Activated T-cell treated with anti-CD3 and anti-CD28 coated beads for 4 hours (primary cell): Measurements from ENCODE around the gene FOXL3.

Experiments used
- DNase-seq: peaks from one replicate; pipeline ENCODE4 v3.0.0-alpha.2; 2020

The FOXL3 gene

DNA sequence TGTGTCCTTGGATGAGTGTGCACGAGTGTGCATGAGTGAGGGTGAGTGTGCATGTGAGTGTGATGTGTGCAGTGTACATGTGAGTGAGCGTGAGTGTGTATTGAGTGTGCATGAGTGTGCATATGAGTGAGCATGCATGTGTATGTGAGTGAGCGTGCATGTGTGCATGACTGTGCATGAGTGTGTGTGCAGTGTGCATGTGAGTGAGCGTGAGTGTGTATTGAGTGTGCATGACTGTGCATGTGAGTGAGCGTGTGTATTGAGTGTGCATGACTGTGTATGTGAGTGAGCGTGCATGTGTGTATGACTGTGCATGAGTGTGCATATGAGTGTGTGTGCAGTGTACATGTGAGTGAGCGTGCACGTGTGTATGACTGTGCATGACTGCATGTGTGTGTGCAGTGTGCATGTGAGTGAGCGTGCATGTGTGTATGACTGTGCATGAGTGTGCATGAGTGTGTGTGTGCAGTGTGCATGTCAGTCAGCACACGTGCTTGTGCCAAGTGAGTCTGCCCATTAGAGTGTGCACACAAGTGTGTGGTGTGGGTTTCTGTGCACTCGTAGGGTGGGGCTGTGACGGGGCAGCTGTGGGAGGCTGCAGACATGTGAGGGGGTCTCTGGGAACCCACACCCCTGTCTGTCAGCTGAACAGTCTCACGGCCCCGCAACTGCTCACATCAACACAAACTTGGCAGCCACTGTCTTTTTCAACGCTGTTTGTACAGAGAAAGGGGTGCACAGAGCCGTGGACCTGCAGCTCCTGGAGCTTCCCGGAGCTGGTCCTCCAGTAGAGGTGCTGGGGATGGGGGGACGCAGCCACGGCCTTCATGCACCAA, 14.8 kb downstream of the FOXL3 start:
- DNase-seq = no peak

DNA sequence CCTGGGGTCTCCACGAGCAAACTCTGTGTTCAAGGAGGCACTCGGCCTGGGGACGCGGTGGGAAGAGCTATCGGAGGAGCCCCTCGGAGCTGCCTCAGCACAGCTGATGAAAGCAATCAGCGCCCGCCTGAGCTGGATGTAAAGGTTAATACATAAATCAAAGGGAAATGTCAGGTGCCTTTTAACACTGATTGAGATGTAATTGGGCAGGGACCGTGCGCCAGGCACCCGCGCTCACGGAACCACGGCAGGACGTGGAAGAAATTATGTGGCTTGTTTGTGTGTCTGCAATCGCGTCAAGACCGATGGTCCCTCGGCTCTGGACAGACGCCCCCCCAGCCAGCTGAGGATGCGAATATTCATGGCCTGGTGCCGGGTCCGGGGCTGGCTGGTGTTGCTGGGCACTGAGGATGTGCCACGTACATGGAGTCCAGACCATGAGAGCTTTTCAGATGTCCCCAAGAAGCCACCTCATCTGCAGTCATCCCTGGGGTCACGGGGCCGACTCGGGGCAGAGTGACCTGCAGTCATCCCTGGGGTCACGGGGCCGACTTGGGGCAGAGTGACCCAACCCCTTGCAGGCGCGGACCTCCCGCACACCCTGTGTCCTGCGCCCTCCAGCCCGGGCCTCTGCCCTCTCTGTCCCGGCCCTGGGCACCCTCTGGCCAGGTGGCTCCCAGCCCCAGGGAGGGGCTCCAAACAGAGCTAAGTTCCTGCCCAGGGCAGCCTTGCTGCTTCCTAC, 15.6 kb downstream of the FOXL3 start:
- DNase-seq = no peak

- no peak for DNase-seq
Observed at GRCh38 chr7:307970-308369, 18.0 kb downstream of the FOXL3 start.

GRCh38 chr7:309586-310228, 19.7 kb downstream of the FOXL3 start:
- no peak for DNase-seq

GRCh38 chr7:311131-311680, 21.2 kb downstream of the FOXL3 start:
- DNase-seq = no peak

DNA sequence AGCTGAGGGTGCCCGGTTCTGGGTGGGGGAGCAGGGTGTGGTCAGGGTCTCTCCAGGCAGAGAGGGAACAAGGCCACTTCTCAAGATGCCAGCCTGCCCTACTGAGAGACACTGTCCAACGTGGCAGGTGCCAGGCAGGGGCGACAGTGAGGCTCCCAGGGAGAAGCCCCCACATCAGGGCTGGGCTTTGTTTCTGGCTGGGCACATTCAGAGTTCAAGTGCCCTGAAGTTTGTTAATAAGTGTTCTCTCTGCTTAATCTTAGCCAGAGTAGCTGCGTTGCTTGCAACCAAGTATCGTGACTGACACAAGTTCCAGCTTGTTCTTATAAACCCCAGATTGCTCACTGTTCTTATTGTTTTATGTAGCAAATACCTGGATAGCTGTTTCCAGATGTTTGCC, 21.8 kb downstream of the FOXL3 start:
- no peak for DNase-seq

DNA sequence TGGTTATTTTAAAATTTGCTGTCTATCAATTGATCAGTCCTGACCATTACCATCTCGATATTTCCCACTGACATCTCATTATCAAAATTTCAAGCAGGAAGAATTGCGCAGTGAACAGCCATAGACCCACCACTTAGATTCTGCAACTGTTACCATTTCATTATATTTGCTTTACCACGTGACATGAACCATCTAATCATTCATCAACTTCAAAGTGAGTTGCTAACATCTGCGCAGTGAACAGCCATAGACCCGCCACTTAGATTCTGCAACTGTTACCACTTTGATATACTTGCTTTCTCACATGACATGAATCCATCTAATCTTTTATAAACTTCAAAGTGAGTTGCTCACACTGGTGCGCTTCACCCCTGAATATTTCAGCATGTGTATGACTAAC, 22.5 kb downstream of the FOXL3 start:
- DNase-seq = no peak

DNA sequence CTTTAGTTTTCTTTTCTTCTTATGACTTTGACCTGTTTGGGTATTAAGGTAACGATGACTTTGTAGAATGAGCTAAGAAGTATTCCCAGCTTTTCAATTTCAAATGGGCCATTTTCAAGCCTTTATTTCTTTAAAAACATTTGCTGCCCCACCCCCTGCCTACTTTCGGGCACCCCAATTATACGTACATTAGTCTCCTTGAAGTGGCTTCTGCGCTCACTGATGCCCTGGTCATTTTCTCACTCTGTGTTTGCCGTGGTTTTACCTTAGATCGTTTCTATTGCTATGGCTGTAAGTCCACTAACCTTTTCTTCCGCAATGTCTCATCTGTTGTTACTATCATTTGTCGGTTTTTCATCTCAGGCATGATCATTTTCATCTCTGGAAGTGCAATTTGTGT, 24.9 kb downstream of the FOXL3 start:
- DNase-seq = no peak

- no peak for DNase-seq
Observed at GRCh38 chr7:315516-316265, 25.7 kb downstream of the FOXL3 start.

- no peak for DNase-seq
Observed at GRCh38 chr7:317643-318405, 27.9 kb downstream of the FOXL3 start.

DNA sequence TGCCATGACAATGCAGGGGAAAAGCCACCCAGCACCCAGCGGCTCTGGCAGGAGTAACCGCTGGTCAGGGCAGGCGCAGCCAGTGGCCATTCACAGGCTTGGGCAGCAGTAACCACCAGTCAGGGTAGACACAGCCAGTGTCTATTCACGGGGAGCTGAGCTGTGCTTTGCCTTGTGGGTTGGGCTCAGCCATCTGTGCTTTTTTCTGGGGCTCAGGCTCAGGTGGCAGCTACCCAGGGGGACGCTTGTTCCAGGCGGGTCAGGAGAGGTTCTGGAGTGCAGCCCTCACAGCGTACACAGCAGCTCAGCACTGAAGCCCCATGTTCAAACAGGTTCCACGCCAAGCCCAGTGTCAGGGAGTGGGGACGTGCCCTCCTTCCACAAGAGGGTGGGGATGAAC, 28.5 kb downstream of the FOXL3 start:
- no peak for DNase-seq

- DNase-seq = no peak
Observed at GRCh38 chr7:318878-319661, 29.1 kb downstream of the FOXL3 start.

GRCh38 chr7:320297-320696, 30.3 kb downstream of the FOXL3 start:
- DNase-seq = no peak

GRCh38 chr7:322111-322671, 32.2 kb downstream of the FOXL3 start:
- DNase-seq = peak; percentile 89

- DNase-seq = no peak
Observed at GRCh38 chr7:322708-323111, 32.7 kb downstream of the FOXL3 start.

- no peak for DNase-seq
Observed at GRCh38 chr7:323410-323809, 33.4 kb downstream of the FOXL3 start.

DNA sequence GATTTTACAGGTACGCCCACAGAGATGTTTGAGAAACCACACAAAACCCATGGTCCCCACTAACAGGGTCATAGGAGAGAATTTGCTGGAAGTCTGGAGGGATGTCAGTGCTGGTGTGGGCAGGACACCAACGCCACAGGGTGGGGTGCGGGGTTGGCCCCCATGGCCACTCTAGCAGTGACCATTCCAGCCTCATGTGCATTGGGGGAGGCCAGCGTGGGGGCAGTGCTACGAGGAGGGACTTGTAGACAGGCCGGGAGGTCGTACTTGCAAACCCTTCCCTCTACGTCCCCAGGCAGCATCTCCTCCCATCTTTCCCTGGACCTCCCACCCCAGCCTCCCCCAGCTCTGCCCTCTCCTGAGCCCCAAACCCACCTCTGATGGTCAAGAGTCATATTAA, 34.0 kb downstream of the FOXL3 start:
- DNase-seq = no peak

GRCh38 chr7:325051-325798, 35.3 kb downstream of the FOXL3 start:
- DNase-seq = no peak

DNA sequence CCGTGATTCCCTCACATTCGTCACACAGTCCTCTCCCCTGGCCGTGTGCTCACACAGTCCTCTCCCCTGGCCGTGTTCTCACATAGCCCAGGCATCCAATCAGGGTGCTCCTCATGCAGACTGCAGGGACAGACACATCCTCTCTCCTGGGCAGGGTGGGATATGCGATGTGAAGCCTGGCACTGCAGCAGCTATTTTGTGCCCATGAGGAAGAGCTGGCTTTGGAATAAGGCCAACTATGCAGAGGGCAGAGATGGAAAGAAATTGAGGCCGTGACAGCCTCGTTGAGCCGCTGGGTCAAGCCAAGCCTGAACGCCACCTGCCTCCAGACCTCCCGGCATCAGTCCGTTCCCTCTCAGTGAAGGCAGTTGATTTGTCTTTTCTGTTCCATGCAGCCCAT, 35.8 kb downstream of the FOXL3 start:
- DNase-seq = no peak

GRCh38 chr7:326273-326672, 36.3 kb downstream of the FOXL3 start:
- no peak for DNase-seq
